ENCODE measurements around the gene C19orf53.

The C19orf53 gene

DNA sequence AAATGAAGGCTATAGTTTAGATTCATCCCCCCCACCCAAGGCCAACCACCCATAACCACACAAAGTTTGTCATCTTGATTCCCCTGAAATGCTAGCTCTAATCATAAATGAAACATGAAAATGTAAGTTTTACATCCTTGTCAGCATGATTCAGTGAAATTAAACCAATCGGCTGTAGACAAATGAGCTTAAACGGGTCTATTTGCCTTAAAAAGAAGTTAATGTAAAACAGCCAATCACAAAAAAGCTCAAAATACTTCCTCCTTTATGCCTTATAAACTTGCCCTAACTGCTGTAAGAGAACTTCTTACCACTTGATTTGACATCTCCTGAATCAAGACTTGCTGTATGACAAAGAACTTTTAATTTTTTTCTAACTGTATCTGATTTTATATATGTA, 44.4 kb upstream of the C19orf53 start:
- no peaks in the 10 kb centered on the region for H3K9me2 ChIP-seq (replicated peaks; ENCODE audit: low read depth, low read length)
- H3K9ac ChIP-seq (ENCODE audit: low read depth, low read length, poor library complexity, severe bottlenecking): no peak overlapping the region
- no peaks in the 10 kb centered on the region for H3F3A ChIP-seq (ENCODE audit: low read depth)
- H4K20me1 ChIP-seq (ENCODE audit: insufficient read depth, low read length, poor library complexity, severe bottlenecking): no peaks in the 10 kb centered on the region
- H3K79me2 ChIP-seq (ENCODE audit: insufficient read depth, low read length): no peaks in the 10 kb centered on the region
- no peaks in the 10 kb centered on the region for H3K27me3 ChIP-seq (ENCODE audit: insufficient read depth, low read length, poor library complexity, severe bottlenecking)
- peak overlapping the region; percentile 78 for H2AFZ ChIP-seq (ENCODE audit: low read length)
- TF ChIP-seq, protein P1, sequence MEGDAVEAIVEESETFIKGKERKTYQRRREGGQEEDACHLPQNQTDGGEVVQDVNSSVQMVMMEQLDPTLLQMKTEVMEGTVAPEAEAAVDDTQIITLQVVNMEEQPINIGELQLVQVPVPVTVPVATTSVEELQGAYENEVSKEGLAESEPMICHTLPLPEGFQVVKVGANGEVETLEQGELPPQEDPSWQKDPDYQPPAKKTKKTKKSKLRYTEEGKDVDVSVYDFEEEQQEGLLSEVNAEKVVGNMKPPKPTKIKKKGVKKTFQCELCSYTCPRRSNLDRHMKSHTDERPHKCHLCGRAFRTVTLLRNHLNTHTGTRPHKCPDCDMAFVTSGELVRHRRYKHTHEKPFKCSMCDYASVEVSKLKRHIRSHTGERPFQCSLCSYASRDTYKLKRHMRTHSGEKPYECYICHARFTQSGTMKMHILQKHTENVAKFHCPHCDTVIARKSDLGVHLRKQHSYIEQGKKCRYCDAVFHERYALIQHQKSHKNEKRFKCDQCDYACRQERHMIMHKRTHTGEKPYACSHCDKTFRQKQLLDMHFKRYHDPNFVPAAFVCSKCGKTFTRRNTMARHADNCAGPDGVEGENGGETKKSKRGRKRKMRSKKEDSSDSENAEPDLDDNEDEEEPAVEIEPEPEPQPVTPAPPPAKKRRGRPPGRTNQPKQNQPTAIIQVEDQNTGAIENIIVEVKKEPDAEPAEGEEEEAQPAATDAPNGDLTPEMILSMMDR (conservative IDR thresholded peaks at IDR 0.05; ENCODE audit: low read length): no peak
- TF ChIP-seq EZH2phosphoT487 (IDR thresholded peaks at IDR 0.05; ENCODE audit: borderline replicate concordance): no peak
- H3K4me3 ChIP-seq (ENCODE audit: low read length, poor library complexity, severe bottlenecking): no peak overlapping the region
- H3K36me3 ChIP-seq (ENCODE audit: insufficient read depth, low read length): no peaks in the 10 kb centered on the region
- peaks cover 11% of the 10 kb centered on the region for H3K4me1 ChIP-seq (ENCODE audit: insufficient read depth, low read length, poor library complexity, severe bottlenecking)
- H3K4me2 ChIP-seq (ENCODE audit: low read depth, low read length, poor library complexity, severe bottlenecking): no peak overlapping the region
- H3K9me3 ChIP-seq (ENCODE audit: insufficient read depth, low read depth, low read length): no peaks in the 10 kb centered on the region

GRCh38 chr19:13731147-13731964, 42.9 kb upstream of the C19orf53 start:
- TF ChIP-seq EZH2phosphoT487 (IDR thresholded peaks at IDR 0.05; ENCODE audit: borderline replicate concordance): no peak
- TF ChIP-seq, protein P1 (conservative IDR thresholded peaks at IDR 0.05; ENCODE audit: low read length): no peak
- H3K4me3 ChIP-seq (ENCODE audit: low read length, poor library complexity, severe bottlenecking): peak overlapping the region; percentile 81
- H3K79me2 ChIP-seq (ENCODE audit: insufficient read depth, low read length): no peaks in the 10 kb centered on the region
- H3K36me3 ChIP-seq (ENCODE audit: insufficient read depth, low read length): no peaks in the 10 kb centered on the region
- no peaks in the 10 kb centered on the region for H3K27me3 ChIP-seq (ENCODE audit: insufficient read depth, low read length, poor library complexity, severe bottlenecking)
- peaks cover 11% of the 10 kb centered on the region for H3K4me1 ChIP-seq (ENCODE audit: insufficient read depth, low read length, poor library complexity, severe bottlenecking)
- peak overlapping the region; percentile 85 for H3K9ac ChIP-seq (ENCODE audit: low read depth, low read length, poor library complexity, severe bottlenecking)
- no peaks in the 10 kb centered on the region for H4K20me1 ChIP-seq (ENCODE audit: insufficient read depth, low read length, poor library complexity, severe bottlenecking)
- H3K4me2 ChIP-seq (ENCODE audit: low read depth, low read length, poor library complexity, severe bottlenecking): peak overlapping the region; percentile 93
- no peaks in the 10 kb centered on the region for H3K9me3 ChIP-seq (ENCODE audit: insufficient read depth, low read depth, low read length)
- peak overlapping the region; percentile 93 for H2AFZ ChIP-seq (ENCODE audit: low read length)
- no peaks in the 10 kb centered on the region for H3K9me2 ChIP-seq (replicated peaks; ENCODE audit: low read depth, low read length)
- H3F3A ChIP-seq (ENCODE audit: low read depth): no peaks in the 10 kb centered on the region

GRCh38 chr19:13732337-13732736, 41.9 kb upstream of the C19orf53 start:
- Histone ChIP-seq H3F3A (ENCODE audit: low read depth) (no peaks in the 10 kb centered on the region), H4K20me1 (ENCODE audit: insufficient read depth, low read length, poor library complexity, severe bottlenecking) (no peaks in the 10 kb centered on the region), H3K9me3 (ENCODE audit: insufficient read depth, low read depth, low read length) (no peaks in the 10 kb centered on the region), H3K4me3 (ENCODE audit: low read length, poor library complexity, severe bottlenecking) (peak overlapping the region; percentile 81), H3K4me1 (ENCODE audit: insufficient read depth, low read length, poor library complexity, severe bottlenecking) (peaks cover 11% of the 10 kb centered on the region), H3K9me2 (replicated peaks; ENCODE audit: low read depth, low read length) (no peaks in the 10 kb centered on the region), H3K4me2 (ENCODE audit: low read depth, low read length, poor library complexity, severe bottlenecking) (peak overlapping the region; percentile 93), H3K79me2 (ENCODE audit: insufficient read depth, low read length) (no peaks in the 10 kb centered on the region), H3K36me3 (ENCODE audit: insufficient read depth, low read length) (no peaks in the 10 kb centered on the region), H3K9ac (ENCODE audit: low read depth, low read length, poor library complexity, severe bottlenecking) (peak overlapping the region; percentile 85), H2AFZ (ENCODE audit: low read length) (no peak overlapping the region), H3K27me3 (ENCODE audit: insufficient read depth, low read length, poor library complexity, severe bottlenecking) (no peaks in the 10 kb centered on the region)
- TF ChIP-seq EZH2phosphoT487 (IDR thresholded peaks at IDR 0.05; ENCODE audit: borderline replicate concordance): no peak
- TF ChIP-seq, protein P1 (conservative IDR thresholded peaks at IDR 0.05; ENCODE audit: low read length): no peak

Data from Loucy (cell line).